GM12872 (cell line): ENCODE results near the gene ZBTB4.

Experiments
- CTCF ChIP-seq: IDR thresholded peaks from 3 replicates; pipeline ENCODE4 v1.5.1; 2011; ENCODE audit warnings: low read depth, mild to moderate bottlenecking, low read length, moderate library complexity; ENCODE audit not compliant: insufficient read depth

ZBTB4 gene

DNA sequence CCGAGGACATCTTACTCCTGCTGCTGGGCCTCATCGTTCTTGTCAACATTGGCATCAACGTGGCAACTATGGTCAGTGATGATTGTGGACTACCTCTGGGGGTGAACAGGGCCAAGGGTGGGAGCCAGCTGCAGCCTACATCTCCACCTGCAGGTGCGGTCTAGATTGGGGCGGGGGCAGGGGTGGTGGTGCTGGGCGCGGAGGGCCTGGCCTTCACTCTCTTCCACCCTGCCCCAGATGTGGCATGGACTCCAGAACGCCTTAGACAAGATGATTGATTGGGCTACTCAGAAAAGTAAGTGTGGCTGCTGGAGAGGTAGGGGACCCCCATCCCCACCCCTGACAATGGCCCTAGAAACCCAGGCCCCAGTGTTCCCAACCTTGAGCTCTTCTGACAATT is 53.7 kb downstream of the ZBTB4 start:
- no peak for TF ChIP-seq CTCF

DNA sequence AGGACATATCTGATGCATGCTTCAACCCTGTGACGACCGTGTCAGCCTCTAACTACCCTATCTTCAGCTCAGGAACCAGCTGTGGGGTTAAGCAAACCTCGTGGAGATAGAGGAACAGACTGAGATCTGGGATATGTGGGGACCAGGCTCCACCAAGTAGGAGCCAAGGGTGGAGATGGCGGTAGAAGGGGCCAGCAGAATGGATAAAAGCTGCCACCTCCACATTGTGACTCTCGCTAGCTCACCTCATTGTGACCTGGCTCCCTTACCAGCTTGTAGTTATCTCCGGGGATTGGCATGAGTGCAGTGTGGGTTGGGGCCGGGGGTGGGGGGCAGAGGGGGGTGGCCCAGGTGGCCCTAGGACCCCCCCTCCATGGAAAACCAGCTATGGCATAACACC is 54.1 kb downstream of the ZBTB4 start, which contains the start of gene SPEM2:
Gene SPEM2, plus strand, starts transcription at position 301 of the 400 bp plus-strand sequence. Its CDS starts 73 bp downstream, at position 374.
- no peak for TF ChIP-seq CTCF

DNA sequence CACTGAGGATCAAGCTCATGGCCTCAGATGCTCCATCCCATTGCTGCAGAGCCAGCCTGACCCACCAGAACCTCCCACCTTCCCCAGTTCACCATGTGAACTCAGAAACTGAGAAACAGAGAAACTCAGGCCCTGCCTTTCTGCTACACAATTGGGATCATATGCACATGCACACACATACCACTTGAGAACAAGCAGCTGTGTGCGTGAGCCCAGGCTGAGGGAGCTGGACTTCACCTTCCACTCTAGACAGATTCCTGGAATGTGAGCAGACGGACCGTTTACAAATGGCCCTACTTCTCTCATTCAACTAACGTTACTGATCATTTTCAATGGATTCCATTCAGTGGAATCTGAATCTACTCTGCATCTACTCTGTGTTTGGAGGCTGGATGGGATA is 55.8 kb downstream of the ZBTB4 start:
- no peak for TF ChIP-seq CTCF

DNA sequence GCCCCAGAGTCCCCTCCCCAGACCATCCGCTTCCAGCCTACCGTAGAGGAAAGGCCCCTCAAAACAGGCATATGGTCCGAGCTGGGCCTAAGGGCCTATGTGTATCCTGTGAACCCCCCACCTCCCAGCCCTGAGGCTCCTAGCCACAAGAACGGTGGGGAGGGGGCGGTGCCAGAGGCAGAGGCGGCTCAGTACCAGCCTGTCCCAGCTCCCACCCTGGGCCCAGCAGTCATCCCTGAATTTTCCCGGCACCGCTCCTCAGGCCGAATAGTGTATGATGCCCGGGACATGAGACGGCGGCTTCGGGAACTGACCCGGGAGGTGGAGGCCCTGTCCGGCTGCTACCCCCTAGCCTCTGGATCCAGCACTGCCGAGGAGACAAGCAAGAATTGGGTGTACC is 58.2 kb downstream of the ZBTB4 start:
- no peak for TF ChIP-seq CTCF

DNA sequence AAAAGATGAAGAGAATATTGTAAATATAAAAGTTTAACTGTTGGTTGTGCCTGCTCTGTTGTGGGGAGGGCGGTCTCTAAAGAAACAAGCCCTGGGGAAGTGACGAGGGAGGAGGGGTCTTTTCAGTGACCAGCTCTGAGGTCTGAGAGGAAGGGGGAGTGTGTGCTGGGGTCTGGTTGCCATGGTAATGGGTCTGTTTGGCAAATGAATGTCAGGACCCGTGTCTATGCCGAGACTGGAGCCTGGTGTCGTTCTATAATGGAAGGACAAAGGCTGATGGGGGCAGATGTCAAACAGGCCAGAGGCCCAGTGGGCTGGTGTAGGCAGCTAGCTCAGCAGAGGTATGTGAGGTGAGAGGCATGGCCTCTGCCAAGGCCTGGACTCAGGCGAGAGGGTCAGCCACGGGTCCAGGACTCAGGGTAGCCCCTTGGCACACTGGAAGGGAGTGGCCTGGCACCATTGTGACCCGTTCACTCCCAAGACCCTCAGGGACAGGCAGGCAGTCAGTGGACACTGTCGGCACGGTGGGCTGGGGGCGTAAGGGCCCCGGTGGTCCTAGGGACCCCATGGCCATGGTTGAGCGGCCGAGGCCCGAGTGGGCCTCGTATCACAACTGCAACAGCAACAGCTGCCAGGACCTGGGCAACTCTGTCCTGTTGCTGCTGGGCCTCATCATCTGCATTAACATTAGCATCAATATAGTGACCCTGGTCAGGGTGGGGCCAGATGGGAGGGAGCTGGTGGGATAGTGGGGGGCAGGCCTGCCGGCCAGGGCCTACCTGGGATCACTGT is 59.4 kb downstream of the ZBTB4 start, which contains the start of gene SPEM1:
Gene SPEM1, plus strand, starts transcription at position 506 of the 792 bp plus-strand sequence. Its CDS starts 61 bp downstream, at position 567.
- no peak for TF ChIP-seq CTCF

GRCh38 chr17:7418472-7419152 is 60.8 kb downstream of the ZBTB4 start:
- no peak for TF ChIP-seq CTCF

DNA sequence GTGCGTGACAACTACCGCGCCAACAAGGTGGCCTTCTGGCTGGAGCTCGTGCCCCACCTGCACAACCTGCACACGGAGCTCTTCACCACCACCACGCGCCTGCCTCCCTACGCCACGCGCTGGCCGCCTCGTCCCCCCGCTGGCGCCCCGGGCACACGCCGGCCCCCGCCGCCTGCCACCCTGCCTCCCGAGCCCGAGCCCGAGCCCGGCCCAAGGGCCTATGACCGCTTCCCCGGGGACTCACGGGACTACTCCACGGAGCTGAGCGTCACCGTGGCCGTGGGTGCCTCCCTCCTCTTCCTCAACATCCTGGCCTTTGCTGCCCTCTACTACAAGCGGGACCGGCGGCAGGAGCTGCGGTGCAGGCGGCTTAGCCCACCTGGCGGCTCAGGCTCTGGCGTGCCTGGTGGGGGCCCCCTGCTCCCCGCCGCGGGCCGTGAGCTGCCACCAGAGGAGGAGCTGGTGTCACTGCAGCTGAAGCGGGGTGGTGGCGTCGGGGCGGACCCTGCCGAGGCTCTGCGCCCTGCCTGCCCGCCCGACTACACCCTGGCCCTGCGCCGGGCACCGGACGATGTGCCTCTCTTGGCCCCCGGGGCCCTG is 62.3 kb downstream of the ZBTB4 start:
- no peak for TF ChIP-seq CTCF
